Stimulated activated CD4-positive, alpha-beta T cell treated with anti-CD3 and anti-CD28 coated beads, Interleukin-1b, Interleukin-23, amount 100 ng/mL, for 24 hours (primary cell): Measurements from ENCODE around the gene PPP4R1.

Experiments
- DNase-seq, 4 experiments: peaks; one replicate each; pipeline ENCODE4 v3.0.0-alpha.2; 2020; ENCODE audit warnings: low read depth in 4 of 4, low spot score in 1 of 4

Gene PPP4R1

DNA sequence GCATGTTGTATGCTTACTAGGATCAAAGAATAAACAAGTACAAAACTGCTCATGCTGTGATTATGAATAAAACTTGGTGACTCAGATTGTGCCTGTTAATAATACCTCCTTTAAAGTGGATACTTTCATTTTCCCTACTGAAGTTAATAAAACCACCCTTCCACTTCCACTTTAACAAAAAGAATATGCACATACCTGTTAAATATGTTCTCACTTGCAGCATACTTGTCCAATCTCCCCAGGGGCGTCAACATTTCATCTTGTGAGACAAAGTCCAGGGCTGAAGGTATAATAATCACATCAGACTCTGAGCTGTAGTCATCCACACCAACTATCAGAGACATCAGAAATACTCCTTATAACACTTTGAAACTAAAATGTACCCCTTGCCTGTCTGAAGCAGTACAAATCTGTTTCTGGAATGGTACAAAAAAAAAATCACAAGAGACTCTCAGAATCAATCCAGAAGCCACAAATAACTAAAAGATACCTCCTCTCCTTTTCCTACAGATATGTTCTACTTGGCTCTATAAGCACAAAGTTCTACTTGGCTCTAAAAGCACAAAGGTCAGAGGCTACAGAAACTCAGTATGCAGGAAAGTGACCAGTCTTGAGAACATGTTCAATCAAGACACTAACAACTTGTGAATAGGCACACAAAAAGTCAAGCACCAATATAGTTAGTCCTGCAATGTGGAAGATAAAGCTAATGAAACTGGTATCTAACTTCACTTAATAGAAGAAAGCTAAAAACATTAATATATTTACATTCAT, 19.3 kb downstream of the PPP4R1 start:
- DNase-seq = no peak

DNA sequence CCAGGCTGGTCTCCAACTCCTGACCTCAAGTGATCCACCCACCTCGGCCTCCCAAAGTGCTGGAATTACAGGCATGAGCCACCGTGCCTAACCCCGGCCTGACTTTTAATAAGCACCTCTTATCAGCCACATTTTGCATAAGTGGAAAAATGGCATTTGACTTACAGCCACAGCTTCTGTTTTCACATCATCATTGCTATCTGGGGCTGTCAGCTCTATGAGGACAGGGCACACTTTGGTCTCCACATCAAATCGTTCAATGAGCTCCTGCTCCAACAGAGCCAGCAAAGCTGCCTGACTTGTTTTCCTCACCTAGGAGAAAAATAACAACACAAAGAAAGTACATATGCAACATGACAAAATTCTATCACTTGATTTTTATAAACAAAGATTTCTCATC, 26.4 kb downstream of the PPP4R1 start:
- DNase-seq = no peak

DNA sequence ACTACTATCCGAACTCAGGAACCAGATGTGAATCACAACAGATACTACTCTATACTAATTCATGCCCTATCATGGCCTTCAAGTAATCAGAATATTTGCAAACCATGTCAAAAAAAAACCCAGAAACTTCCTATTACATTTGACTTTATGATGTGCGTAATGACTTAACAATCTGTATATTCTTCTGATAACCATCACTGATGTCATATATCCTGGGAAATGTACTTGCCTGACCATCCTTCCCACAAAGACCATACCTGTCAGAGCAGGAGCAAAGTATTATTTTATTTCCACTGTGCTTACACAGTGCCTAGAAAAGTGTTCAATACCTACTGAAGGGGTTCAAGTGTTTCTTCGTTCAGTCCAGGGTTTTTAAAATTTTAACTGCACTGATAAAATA, 27.5 kb downstream of the PPP4R1 start:
- no peak for DNase-seq

DNA sequence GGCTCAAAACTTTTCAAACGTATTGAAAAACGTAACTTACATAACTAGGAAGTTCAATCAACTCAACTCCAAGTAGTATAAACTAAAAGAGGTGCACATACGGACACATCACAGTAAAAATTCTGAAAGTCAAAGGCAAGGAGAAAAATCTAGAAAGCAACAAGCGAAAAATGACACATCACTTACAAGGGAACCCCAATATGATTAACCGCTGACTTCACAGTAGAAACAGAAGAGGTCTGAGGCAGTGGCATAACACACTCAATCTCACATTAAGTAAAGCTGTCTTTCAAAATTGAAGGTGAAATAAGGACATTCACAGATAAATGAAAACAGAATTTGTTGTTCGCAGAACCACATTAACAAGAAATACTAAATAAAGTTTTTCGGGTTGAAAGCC, 32.7 kb downstream of the PPP4R1 start:
- DNase-seq = no peak

DNA sequence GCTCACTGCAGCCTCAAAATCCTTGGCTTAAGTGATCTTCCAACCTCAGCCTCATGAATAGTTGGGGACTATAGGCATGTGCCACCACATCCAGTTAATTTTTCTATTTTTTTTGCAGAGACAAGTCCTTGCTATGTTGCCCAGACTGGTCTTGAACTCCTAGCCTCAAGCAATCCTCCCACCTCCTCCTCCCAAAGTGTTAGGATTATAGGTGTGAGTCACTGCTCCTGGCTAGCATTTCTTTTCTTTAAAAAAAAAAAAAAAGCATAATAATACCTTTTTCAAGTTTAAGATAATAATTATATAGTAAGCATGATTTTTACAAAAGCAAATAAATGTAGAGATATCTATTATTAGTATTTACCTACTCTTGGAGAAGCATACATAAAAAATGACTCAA, 36.1 kb downstream of the PPP4R1 start:
- DNase-seq = no peak

DNA sequence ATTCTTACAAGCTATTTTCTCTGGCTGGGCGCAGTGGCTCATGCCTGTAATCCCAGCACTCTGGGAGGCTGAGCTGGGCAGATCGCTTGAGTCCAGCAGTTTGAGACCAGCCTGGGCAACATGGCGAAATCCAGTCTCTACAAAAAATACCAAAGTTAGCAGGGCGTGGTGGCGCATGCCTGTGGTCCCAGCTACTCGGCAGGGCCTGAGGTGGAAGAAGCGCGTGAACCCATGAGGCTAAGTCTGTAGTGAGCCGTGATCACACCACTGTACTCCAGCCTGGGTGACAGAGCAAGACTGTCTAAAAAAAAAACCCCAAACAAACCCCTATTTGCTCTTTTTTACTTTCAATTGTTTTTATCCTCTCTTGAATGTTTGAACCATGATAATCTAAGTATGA, 37.0 kb downstream of the PPP4R1 start:
- no peak for DNase-seq

DNA sequence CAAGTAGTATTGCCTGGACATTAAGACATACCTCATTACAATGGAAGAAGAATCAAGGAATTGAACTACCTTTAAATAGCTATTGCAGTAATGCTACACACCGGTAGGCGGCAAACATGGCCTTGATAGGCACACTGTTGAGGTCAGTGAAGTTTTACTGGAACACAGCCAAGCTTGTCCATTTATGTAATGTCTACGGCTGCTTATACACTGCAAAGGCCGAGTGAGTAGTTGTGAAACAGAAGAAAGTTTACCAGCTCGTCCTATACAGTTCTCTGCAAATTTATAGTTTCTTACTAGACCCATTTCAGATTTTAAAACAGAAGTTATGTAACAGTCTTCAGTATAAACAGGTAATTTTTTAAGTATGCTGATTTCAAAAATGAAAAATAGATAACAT, 38.8 kb downstream of the PPP4R1 start:
- DNase-seq = no peak

DNA sequence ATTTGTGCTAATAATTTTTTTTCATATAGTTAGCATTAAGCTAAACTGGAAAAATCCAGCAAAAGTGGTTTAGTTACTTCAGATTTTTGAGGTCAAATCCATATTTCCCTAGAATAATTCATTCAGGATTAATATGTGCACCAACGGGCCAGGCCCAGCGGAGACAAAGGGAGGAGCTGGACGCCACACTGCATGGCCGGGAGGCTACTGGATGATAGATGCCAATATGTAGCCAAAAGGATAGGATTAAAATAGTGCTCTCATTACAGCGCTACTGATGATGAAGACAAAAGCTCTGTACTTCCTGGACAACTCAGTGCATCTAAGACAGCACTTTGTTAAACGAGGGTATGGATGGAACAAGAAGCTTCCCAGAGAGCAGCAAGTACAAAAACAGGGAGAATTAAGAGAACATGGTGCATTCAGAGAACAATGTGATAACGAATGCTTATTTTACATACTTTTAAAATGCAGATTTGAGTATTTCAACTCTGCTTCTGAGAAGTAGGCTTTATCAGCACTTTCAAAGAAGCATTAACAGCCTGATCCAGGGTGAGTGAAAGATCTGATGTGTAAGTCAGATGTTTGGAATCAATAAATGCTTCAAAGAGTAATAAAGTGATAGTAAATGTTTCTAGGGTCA, 39.8 kb downstream of the PPP4R1 start:
- DNase-seq = no peak

DNA sequence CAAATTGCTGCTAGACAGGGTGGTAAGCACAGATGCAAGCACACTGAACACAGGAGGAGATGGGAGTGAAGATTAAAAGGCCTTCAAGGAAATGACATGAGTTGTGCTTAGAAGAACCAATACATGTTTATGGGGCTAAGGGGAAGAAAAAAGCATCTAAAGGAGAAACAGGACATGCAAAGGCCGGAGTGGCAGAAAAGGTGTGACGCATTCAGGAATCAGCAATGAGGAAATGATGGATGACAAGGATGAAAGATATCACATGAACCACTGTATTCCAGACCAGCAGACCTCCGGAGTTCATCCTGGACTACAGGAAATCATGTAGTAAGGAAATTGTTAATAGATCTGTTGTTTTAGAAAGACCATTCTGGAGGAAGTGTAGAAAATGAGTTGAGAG, 42.8 kb downstream of the PPP4R1 start:
- no peak for DNase-seq

DNA sequence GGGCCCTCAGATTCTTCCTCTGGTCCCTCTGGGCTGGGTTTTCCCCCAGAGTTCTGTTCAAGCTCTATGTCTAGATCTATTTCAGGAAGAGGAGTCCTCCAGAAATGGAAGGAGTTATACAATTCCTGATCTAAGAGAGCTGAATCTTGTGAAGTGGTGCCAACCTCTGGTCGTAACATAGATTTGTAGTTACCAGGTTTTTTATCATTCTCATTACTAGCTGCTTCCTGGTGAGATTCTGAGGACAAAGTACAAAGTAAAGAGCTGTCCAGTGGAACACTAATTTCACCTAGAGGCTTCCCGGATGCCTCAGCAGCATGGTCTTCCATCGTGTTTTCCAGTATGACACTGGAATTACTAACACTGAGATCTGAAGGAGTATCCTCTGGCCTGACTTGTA, 44.1 kb downstream of the PPP4R1 start:
- DNase-seq = no peak

DNA sequence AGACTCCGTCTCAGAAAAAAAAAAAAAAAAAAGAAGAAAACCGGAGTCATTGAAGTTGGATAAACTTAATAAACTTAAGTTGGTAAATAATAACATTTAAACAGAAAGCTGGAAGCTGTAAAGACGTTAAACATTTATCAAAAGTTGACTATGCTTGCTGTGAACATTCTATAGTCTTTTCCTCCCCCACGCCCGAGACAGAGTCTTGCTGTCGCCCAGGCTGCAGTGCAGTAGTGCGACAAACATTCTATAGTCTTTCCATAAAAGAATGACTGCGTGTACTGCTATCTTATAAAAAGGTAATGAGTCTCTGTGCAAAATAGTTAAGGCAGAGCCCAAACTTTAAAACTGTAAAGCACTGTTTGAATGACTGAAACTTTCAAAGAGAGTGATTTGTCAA, 45.2 kb downstream of the PPP4R1 start:
- no peak for DNase-seq

DNA sequence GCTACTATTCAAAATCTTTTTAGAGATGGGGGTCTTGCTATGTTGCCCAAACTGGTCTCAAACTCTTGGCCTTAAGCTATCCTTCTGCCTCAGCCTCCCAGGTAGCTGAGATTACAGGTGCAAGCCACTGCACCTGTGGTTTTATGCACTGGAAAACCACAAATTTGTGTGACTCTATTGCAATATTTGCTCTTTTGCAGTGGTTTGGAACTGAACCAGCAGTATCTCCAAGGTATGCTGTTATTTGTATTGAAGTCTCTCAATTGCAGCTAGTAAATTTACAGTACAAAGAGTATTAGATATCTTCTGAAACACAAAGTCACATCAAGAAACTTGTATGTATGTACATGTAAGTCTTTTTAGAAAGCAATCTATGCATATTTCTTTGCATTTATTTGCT, 46.2 kb downstream of the PPP4R1 start:
- DNase-seq = no peak

DNA sequence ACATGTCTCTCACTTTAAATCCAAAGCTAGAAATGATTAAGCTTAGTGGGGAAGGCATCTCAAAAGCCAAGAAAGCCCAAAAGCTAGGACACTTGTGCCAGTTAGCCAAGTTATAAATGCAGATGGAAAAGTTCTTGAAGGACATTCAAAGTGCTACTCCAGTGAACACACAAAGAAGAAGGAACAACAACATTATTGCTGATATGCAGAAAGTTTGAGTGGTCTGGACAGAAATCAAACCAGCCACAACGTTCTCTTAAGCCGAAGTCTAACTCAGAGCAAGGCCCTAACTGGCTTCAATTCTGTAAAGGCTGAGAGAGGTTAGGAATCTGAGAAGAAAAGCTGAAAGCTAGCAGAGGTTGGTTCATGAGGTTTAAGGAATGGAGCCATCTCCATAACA, 49.0 kb downstream of the PPP4R1 start:
- no peak for DNase-seq

DNA sequence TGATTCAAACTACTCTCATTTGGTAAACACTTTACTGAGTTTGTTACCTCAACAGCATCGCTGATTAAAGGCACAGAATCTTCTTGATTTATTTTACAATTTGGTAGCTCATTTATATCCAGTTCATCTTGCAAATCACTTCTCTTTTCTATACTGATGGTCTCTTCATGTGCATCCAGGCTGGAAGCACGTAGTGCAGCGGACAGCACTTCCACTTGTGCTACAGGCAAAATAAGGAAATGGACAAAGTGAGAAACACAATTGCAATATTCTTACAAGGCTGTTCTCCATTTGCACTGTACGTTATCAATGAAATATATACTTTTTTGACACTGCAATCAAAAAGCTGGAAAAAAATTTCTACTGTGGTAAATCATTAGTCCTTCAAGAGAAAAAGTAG, 51.0 kb downstream of the PPP4R1 start:
- DNase-seq = no peak

DNA sequence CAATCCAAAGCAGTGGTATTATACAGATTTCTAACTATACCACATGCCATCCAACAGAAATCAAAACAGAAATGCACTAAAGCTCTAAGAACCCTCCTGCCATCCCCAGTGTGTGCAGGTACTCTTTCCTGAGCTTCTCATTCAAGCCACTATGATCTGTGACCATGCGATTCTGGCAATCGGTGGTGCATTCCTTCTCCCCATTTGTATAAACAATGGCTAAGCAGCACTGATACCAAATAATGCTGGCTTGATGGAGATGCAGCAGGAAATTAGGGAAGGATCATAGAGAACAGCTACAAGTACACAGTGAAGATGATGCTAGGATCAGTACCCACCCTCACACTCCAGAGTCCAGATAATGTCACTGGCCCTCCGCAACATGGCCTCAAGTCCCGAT, 51.8 kb downstream of the PPP4R1 start:
- no peak for DNase-seq

DNA sequence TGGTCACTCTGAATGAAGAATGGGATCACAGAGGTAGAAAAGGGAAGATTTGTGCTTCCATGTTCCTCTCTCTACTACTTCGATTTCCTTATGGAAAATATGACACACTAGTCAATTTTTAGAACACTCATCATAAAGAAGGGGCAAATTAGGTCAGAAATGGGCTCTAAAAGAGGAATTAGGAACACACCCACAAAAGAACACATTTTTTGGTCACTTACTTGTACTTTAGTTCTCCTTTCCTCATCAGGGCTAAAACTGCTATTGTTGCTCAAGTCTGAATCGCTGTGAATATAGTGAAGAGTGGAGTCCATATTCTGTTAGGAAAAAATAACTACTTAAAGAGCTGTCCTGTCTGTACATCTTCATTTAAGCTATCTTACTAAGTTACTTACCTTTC, 52.6 kb downstream of the PPP4R1 start:
- DNase-seq = no peak

DNA sequence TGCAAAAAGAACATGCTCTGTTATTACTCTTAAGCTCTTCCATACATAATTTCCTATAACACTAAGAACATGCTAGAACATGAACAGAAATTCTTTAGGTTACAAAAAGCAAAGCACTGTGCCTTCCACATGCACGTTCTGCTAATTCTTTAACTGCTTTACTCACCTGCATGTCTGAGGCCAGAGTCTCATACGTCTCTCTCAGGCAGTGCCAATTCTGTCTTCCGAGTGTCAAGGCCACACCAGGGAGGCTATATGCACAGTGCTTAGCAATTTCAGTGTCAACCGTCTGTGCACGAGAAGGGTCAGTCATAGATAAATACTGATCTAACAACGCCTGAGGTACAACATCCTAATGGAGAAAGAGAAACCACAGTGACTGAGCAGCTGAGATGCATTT, 55.1 kb downstream of the PPP4R1 start:
- DNase-seq = no peak

DNA sequence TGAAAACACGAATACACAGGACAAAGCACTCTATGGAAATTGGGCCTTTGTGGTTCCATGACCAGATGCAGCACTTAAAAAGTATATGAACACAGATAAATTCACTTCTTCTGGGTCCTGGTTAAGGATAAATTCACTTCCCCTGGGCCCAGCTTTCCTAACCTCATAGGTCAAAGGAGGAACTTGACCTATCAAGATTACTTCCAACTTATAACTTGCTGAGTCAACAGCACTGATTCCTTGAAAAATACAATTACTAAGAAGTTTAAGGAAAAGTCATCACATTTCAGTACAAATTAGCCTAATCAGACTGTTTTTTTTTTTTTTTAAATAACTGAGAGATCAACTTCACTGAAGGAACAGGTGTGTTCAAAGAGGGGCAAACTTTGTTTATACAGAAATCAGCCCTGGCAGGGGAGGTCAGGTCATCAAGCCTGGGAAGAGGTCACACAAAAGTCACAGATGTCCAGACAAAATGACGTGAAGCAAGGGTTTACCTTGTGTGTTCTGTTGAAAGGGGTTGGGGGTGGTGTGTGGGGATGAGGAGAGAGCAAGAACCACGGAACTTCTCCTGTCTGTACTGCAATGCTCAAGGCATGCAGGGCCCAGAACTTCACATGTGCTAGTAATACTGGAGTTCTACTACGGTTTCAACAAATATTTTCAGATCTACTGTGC, 55.8 kb downstream of the PPP4R1 start:
- no peak for DNase-seq

DNA sequence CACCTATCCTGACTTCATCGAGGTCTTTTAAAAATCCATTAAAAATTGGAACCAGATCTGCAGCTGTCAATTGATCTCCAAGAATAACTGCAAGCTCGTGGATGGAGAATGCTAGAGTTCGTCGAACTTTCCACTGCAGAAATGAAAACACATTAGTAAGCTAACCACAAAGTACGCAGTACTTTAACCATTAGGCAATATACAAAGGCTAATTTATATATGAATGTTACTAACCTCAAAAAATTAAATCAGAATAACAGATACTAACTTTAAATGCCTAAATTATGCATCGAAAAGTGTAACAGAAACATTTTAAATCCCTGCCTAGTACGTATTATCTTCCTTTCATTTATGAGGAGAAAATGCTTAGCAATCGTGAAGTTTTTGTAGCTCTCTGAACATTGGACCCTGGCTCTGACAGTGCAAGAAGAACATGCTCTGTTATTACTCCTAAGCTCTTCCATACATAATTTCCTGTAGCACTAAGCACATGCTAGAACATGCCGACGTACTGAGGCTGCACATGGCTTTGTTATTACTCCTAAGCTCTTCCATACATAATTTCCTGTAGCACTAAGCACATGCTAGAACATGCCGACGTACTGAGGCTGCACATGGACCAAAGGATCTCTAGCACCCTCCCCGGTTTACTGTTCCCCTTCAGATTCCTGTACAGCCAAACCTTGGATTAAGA, 57.0 kb downstream of the PPP4R1 start:
- DNase-seq = no peak

DNA sequence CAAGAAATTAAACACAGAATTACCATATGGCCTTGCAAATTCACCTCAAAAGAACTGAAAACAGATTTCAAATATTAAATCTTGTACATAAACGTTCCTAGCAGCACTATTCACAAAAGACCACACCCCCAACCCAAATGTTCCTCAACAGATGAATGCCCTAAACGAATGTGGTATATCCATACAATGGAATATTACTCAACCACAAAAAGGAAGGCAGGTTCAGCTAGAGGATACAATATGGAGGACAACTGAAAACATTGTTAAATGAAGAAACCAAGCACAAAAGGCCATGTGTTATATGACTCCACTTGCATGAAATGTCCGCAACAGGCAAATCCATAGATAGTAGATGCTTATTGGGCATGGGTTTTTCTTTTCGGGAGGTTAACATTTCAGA, 61.7 kb downstream of the PPP4R1 start:
- DNase-seq = no peak

DNA sequence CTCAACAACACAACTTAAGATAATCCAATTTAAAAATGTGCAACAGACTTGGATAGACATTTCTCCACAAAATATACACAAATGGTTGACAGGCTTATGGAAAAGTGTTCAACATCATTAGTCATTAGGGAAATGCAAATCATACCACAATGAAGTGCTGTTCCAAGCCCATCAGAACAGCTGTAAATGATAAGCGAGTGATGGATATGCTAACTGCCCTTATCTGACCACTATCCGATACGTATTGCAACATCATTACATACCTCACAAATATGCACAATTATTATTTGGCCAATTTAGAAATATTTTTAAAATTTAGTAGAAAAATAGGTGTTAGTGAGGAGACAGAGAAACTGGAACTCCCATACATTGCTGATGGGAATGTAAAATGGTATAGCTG, 62.2 kb downstream of the PPP4R1 start:
- no peak for DNase-seq

DNA sequence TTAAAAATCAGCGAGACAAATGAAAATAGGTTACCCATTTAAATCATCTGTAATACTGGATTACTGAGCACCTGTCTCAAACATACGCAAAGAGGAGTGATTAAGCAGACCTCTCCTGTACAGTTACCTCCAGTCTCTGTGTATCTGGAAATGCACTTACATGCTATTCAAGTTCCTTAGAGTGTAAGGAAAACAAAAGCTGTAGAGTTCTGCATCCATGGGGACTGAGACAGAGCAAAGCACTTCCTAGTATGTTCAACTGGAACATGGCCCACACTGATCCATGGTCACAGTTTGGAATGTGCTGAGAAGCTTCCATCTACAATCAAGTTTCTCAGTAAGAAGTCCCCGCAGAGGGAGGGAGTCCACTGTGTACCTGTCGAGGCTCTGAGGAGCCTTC, 63.9 kb downstream of the PPP4R1 start:
- DNase-seq = no peak
